Measurements from ENCODE around the gene CDC42BPA. TPM values are rescaled to one million over a fixed set of nuclear protein-coding genes. Genes with fewer than 3 reads are reported as not detected.

Gene CDC42BPA
- total RNA-seq, 1 experiment from 2014 or later = 30.1 TPM

- H2BK20ac ChIP-seq (ENCODE audit: low read depth, low read length, poor library complexity, severe bottlenecking) = no peak overlapping the region
Measured at GRCh38 chr1:227261501-227261900, 56.8 kb downstream of the CDC42BPA start.

More at GRCh38 chr1:227261501-227261900, 56.8 kb downstream of the CDC42BPA start:
- H3K9ac ChIP-seq (ENCODE audit: extremely low read depth, insufficient read length, low read length) = no peak overlapping the region
- Mint-ChIP-seq H3K4me3 (no peak overlapping the region), H3K36me3 (ENCODE audit: insufficient read depth in 1 of 3, low read depth in 3 of 3) (no peaks in the 10 kb centered on the region), H3K27me3 (ENCODE audit: low read depth) (no peaks in the 10 kb centered on the region), H3K9me3 (no peaks in the 10 kb centered on the region), H3K4me1 (peaks cover 13% of the 10 kb centered on the region in 2 experiments), H3K27ac (no peak overlapping the region)
- no peak overlapping the region for H2BK15ac ChIP-seq (ENCODE audit: low read depth, low read length)
- no peak for DNase-seq
- no peak overlapping the region for H3K27ac ChIP-seq (ENCODE audit: insufficient read length, low read depth, low read length)
- no peak overlapping the region for H2BK120ac ChIP-seq (ENCODE audit: low read depth, low read length, poor library complexity, severe bottlenecking)
- no peak overlapping the region for H2AK5ac ChIP-seq (ENCODE audit: insufficient read length, low read length)
- no CpG with 5 or more reads among the region's 2 CpGs for WGBS (ENCODE audit: extremely low coverage, insufficient read length, low lambda C conversion rate)
- H3K9me3 ChIP-seq (ENCODE audit: control insufficient read depth, low read depth, low read length) = no peaks in the 10 kb centered on the region
- no peak overlapping the region for H3K18ac ChIP-seq (ENCODE audit: insufficient read length, low read depth, low read length)
- no peak overlapping the region for H4K91ac ChIP-seq (ENCODE audit: insufficient read length, low read depth, low read length)
- no peak overlapping the region for H2BK5ac ChIP-seq (ENCODE audit: insufficient read length, low read length)
- H3K79me1 ChIP-seq (ENCODE audit: insufficient read depth, low read depth, low read length, poor library complexity, severe bottlenecking) = no peaks in the 10 kb centered on the region
- no peak for TF ChIP-seq CTCF (conservative IDR thresholded peaks at IDR 0.05)
- no peaks in the 10 kb centered on the region for H3K23me2 ChIP-seq (ENCODE audit: insufficient read length, low read depth, low read length, poor library complexity, severe bottlenecking)
- no peak overlapping the region for H4K5ac ChIP-seq (ENCODE audit: insufficient read length, low read depth, low read length)
- H3K14ac ChIP-seq (ENCODE audit: insufficient read depth, low read length) = no peak overlapping the region
- H3K4me1 ChIP-seq (ENCODE audit: insufficient read depth, low read length) = no peaks in the 10 kb centered on the region
- H4K20me1 ChIP-seq (ENCODE audit: control insufficient read depth, insufficient read depth, insufficient read length) = no peaks in the 10 kb centered on the region
- no peak overlapping the region for H4K8ac ChIP-seq (replicated peaks; ENCODE audit: insufficient read length, low read depth, low read length)
- no peak overlapping the region for H2BK12ac ChIP-seq (ENCODE audit: insufficient read length, low read depth, low read length)
- H3K27me3 ChIP-seq (ENCODE audit: insufficient read depth, low read length) = no peaks in the 10 kb centered on the region
- H3K23ac ChIP-seq (ENCODE audit: insufficient read length, low read depth, low read length) = no peak overlapping the region
- no peak overlapping the region for H3K4me2 ChIP-seq (ENCODE audit: insufficient read depth, insufficient read length, low read length)
- H3K56ac ChIP-seq (ENCODE audit: insufficient read length, low read depth, low read length) = no peak overlapping the region
- H3T11ph ChIP-seq (ENCODE audit: low read length) = no peak overlapping the region
- H3K4ac ChIP-seq (ENCODE audit: low read depth, low read length) = no peak overlapping the region
- no peak overlapping the region for H2AFZ ChIP-seq (ENCODE audit: low read length)
- peaks cover 6% of the 10 kb centered on the region; the same call in 1 of the 2 replicates for H3K79me2 ChIP-seq (ENCODE audit: insufficient read depth, low read length)

Data from H9 (cell line).